BJ (cell line): ENCODE measurements around the gene ZNF670. TPM values are rescaled to one million over a fixed set of nuclear protein-coding genes. Genes with fewer than 3 reads are reported as not detected.

Source experiments
- CTCF ChIA-PET: fragments of 350-600 bp; formaldehyde crosslinking; extraction: SDS; loops from one replicate; lab custom pipeline; 2021; ENCODE audit warnings: antibody characterized with exemption, inconsistent platforms; lab: Yijun Ruan, JAX
- POLR2A ChIA-PET: fragments of 300-600 bp; sonication (Branson Sonifier 250); formaldehyde crosslinking; extraction: SDS; loops from one replicate; lab custom pipeline; 2021; ENCODE audit warnings: antibody characterized with exemption; lab: Charles Lee
- DNase-seq: peaks from one replicate; pipeline ENCODE4 v3.0.0-alpha.2; 2011; ENCODE audit warnings: low read depth
- H3K27me3 ChIP-seq: 2 replicates; pipeline ENCODE4 v1.6.0; 2011; ENCODE audit warnings: low read length; ENCODE audit not compliant: control insufficient read depth, insufficient read depth
- H3K36me3 ChIP-seq: 2 replicates; pipeline ENCODE4 v1.5.1; 2011; ENCODE audit warnings: low read length; ENCODE audit not compliant: control insufficient read depth, insufficient read depth
- H3K4me3 ChIP-seq: 2 replicates; pipeline ENCODE4 v1.5.1; 2011; ENCODE audit warnings: low read depth, mild to moderate bottlenecking, control low read depth, low read length
- polyA plus RNA-seq: library from polyadenylated mRNA; depleted of rRNA; stranded (reverse); fragments of >200 nt; gene quantifications from 2 replicates; pipeline ENCODE4 v1.2.3, GENCODE V29; 2011
- TF ChIP-seq, protein P1 (sequence below): IDR thresholded peaks from 2 replicates; pipeline ENCODE4 v1.5.1; 2011; ENCODE audit warnings: low read depth, mild to moderate bottlenecking, control low read depth, inconsistent platforms, low read length, moderate library complexity; ENCODE audit not compliant: insufficient read depth

Gene ZNF670
- polyA plus RNA-seq, 1 experiment = 0.66 TPM

GRCh38 chr1:247070645-247071044 lies 8.0 kb downstream of the ZNF670 start:
- no peaks in the 10 kb centered on the region for H3K27me3 ChIP-seq
- DNase-seq = no peak
- POLR2A ChIA-PET = no interaction called here
- no peaks in the 10 kb centered on the region for H3K36me3 ChIP-seq
- CTCF ChIA-PET = no interaction called here
- TF ChIP-seq, protein P1, sequence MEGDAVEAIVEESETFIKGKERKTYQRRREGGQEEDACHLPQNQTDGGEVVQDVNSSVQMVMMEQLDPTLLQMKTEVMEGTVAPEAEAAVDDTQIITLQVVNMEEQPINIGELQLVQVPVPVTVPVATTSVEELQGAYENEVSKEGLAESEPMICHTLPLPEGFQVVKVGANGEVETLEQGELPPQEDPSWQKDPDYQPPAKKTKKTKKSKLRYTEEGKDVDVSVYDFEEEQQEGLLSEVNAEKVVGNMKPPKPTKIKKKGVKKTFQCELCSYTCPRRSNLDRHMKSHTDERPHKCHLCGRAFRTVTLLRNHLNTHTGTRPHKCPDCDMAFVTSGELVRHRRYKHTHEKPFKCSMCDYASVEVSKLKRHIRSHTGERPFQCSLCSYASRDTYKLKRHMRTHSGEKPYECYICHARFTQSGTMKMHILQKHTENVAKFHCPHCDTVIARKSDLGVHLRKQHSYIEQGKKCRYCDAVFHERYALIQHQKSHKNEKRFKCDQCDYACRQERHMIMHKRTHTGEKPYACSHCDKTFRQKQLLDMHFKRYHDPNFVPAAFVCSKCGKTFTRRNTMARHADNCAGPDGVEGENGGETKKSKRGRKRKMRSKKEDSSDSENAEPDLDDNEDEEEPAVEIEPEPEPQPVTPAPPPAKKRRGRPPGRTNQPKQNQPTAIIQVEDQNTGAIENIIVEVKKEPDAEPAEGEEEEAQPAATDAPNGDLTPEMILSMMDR = no peak
- no peak overlapping the region for H3K4me3 ChIP-seq

DNA sequence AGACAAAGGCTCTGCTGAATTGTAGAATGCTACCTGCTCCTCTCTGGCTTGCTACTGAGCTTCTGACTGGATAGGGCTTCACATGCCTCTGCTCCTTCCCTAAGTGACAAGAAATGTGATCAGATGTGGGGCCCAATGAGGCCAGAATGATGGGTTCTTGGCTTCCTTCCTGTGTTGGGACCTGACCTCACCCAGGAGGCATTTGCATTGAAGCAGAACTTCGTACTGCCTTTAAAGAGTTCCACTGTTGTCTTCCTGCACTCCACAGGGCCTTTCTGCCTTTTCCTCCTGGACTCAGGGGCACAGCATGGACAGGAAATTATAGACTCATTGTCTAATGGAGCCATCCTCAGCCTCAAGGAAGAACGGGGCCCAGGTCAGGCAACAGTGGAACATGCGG lies 14.3 kb downstream of the ZNF670 start:
- Histone ChIP-seq H3K36me3 (no peaks in the 10 kb centered on the region), H3K4me3 (no peak overlapping the region), H3K27me3 (no peaks in the 10 kb centered on the region)
- TF ChIP-seq, protein P1 = no peak
- CTCF ChIA-PET = no interaction called here
- no peak for DNase-seq
- POLR2A ChIA-PET = no interaction called here

- DNase-seq = no peak
- CTCF ChIA-PET = interaction anchor here (1.8 kb wide), 1 partner anchor 13 kb away, joined by 4 read pairs; no protein-coding TSS in a partner anchor
- Histone ChIP-seq H3K36me3 (no peaks in the 10 kb centered on the region), H3K4me3 (no peak overlapping the region), H3K27me3 (no peaks in the 10 kb centered on the region)
- TF ChIP-seq, protein P1 = no peak
- POLR2A ChIA-PET = no interaction called here
Observed at GRCh38 chr1:247060771-247061170, 17.8 kb downstream of the ZNF670 start.

- CTCF ChIA-PET = no interaction called here
- TF ChIP-seq, protein P1 = no peak
- Histone ChIP-seq H3K4me3 (no peak overlapping the region), H3K27me3 (no peaks in the 10 kb centered on the region), H3K36me3 (no peaks in the 10 kb centered on the region)
- DNase-seq = no peak
- POLR2A ChIA-PET = no interaction called here
Observed at GRCh38 chr1:247056071-247056470, 22.5 kb downstream of the ZNF670 start.

DNA sequence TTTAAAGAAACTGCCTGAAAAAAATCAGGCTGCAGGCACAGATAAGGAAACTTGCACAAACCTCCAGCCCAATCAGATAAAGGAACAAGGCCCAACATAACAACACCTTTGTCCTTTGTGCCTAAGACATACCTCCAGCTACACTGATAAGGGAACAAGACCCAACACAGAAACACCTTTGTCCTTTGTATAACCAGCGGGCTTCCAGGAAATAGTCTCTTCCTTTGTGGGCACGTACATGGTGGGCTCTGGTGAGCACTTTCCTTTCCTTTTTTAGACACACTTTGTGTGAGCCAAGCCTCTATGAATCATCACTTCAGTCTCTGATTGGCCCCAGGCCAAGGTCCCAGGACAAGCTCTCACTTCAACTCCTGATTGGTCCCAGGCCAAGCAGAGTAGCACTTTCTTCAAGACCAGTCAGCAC lies 23.6 kb downstream of the ZNF670 start:
- DNase-seq = no peak
- POLR2A ChIA-PET = no interaction called here

More for the DNA sequence above, 23.6 kb downstream of the ZNF670 start:
- TF ChIP-seq, protein P1 = no peak
- no peaks in the 10 kb centered on the region for H3K36me3 ChIP-seq
- CTCF ChIA-PET = no interaction called here
- H3K4me3 ChIP-seq = no peak overlapping the region
- no peaks in the 10 kb centered on the region for H3K27me3 ChIP-seq
